WI38 (cell line): ENCODE results near the gene MCAM.
A peak's percentile ranks its signal among the peaks of the same experiment; 100 is the strongest.

Experiments
- H3K4me3 ChIP-seq: 2 replicates; pipeline ENCODE4 v1.5.1; 2011; ENCODE audit warnings: low read depth, mild to moderate bottlenecking, control low read depth, low read length
- TF ChIP-seq, protein P1 (sequence below): IDR thresholded peaks from 2 replicates; pipeline ENCODE4 v1.5.1; 2012; ENCODE audit warnings: low read depth, mild to moderate bottlenecking, control low read depth, low read length

Gene MCAM, protein sequence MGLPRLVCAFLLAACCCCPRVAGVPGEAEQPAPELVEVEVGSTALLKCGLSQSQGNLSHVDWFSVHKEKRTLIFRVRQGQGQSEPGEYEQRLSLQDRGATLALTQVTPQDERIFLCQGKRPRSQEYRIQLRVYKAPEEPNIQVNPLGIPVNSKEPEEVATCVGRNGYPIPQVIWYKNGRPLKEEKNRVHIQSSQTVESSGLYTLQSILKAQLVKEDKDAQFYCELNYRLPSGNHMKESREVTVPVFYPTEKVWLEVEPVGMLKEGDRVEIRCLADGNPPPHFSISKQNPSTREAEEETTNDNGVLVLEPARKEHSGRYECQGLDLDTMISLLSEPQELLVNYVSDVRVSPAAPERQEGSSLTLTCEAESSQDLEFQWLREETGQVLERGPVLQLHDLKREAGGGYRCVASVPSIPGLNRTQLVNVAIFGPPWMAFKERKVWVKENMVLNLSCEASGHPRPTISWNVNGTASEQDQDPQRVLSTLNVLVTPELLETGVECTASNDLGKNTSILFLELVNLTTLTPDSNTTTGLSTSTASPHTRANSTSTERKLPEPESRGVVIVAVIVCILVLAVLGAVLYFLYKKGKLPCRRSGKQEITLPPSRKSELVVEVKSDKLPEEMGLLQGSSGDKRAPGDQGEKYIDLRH

DNA sequence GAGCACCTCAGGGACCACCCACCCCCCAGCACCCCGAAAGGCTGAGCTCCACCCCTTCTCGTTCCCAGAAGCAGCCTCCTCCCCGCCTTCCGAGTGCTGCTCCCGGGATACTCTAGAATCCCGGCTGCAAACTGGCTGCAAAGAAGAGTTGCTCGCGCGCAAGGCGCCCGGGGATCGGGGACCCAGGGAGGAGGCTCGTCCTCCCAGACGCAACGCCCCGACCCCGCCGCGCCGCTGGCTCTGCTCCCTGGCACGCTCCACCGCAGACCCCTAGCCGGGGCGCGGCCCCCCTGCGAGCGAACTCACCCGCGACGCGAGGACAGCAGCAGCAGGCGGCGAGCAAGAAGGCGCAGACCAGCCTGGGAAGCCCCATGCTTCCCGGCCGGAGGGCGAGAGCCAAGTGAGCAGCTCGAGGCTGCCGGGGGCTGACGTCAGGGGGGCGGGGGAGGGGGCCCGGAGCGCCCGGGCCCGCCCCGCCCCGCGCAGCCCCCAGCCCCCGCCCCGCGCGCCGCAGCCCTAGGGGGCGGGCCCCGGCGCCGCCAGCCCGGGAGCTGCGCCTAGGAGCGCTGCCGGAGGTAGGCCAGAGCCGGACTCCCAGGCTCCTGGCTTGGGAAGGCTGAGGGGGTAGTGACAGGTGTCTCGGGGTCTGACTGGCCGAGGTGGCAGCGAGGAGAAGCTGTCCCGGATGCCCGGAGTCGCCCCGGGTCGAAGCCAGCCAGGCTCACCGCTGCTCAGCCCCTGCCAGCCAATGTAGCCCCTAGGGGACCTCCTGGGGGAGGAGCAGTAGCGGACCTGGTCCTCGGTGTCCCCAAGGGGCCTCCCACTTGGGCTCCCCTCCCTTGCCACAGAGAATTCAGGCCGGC, at the start of gene MCAM:
MCAM (minus strand) TSS at position 402 of the 863 bp plus-strand sequence; CDS start at position 373, 29 bp downstream.
- TF ChIP-seq, protein P1, sequence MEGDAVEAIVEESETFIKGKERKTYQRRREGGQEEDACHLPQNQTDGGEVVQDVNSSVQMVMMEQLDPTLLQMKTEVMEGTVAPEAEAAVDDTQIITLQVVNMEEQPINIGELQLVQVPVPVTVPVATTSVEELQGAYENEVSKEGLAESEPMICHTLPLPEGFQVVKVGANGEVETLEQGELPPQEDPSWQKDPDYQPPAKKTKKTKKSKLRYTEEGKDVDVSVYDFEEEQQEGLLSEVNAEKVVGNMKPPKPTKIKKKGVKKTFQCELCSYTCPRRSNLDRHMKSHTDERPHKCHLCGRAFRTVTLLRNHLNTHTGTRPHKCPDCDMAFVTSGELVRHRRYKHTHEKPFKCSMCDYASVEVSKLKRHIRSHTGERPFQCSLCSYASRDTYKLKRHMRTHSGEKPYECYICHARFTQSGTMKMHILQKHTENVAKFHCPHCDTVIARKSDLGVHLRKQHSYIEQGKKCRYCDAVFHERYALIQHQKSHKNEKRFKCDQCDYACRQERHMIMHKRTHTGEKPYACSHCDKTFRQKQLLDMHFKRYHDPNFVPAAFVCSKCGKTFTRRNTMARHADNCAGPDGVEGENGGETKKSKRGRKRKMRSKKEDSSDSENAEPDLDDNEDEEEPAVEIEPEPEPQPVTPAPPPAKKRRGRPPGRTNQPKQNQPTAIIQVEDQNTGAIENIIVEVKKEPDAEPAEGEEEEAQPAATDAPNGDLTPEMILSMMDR, result no peak
- H3K4me3 ChIP-seq, result peak within 1 kb of the TSS; percentile 76

DNA sequence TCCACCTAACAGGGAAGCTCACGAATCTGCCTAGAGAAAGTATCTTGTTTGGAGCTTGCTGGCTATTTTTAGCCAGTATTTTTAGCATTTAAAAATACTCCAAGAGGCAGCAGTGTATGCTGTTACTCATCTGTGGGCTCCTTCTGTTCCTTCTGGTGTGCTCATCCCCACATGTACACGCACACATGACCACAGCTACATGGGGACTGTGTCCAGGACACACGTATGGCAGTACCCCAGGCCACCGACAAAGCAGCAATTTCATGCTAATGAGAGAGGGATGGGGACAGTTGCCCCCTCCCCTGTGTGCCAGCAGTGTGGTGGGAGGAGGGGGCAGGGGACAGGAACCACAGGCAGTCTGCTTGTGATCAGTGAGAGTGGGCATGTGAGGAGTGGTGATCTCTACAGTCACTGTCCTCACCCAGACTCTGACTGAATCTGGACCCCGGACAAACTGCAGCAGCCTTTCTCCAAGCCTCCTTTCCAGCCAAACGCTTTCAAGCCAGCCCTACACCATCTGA, 48.2 kb upstream of the MCAM start:
- TF ChIP-seq, protein P1, result no peak
- H3K4me3 ChIP-seq, result no peak overlapping the region

DNA sequence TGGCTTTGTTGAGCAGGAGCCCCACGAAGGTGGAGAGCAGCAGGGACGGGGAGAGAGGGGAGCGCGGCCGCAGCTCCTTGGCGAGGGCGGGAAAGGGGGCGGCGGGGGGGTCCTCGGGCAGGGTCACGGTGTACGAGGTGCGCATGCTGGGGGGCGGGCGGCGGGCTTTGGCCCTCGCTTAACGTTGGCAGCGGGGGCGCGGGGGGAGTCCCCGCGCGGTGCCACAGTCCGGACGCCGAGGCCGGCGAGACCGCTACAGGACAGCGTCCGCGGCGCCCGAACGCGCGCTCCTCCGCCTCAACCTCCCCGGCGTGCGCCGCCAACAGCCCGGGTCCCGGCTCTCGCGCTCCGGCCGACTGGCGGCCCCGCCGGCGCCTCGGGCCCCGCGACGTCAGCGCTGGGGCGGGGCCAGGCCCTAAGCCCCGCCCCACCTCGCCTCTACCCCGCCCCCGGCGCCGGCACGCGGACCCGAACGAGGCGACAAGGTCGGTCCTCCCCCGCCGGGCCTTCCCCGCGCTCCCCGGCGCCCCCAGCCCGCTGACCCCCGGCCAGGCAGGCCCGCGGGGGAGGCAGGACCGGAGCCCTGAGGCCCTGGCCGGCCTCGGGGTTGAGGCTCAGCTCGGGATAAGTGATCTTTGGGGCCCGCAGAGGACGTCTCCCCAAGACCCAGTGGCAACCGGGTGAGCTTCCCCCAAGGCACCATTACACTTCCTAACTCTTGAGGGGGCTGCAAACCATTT, 47.1 kb upstream of the MCAM start:
- TF ChIP-seq, protein P1, result no peak
- H3K4me3 ChIP-seq, result peak overlapping the region; percentile 34; the same call in 1 of the 2 replicates

DNA sequence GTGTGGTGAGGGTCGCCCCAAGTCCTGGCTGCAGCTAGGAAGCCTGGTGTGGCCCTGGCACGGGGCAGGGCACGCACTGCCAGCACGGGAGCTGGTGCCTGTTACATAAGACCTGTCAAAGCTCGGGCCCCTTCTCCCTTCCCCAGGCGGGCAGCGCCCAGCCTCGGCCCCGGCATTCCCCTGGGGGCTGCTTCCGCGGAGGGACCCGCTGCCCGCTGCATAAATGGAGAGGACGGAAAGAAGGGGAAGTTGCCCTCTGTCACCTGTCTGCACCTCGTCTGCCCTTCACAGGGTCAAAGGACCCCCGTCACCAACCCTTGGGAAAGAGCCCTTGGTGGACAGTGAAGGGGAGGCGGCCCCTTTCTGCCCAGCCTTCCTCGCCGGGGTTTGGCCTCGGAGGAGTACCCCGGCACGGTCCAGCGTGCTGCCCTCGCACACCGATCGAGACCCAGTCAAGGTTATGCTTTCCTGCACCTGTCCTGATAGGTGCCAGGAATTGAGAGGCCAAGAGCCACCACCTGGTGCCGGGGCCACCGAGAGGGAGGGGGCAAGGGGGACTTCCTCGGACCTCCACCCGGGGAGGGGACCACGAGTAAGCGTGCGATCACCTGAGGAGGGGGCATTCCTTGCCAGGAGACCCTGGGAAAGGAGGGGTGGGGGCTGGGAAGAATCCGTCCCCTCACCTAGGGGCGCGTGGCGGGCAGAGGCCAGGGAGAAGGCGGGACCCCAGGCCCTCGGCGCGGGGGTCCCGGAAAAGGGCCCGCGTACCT, 46.3 kb upstream of the MCAM start:
- no peak overlapping the region for H3K4me3 ChIP-seq
- TF ChIP-seq, protein P1, result no peak

DNA sequence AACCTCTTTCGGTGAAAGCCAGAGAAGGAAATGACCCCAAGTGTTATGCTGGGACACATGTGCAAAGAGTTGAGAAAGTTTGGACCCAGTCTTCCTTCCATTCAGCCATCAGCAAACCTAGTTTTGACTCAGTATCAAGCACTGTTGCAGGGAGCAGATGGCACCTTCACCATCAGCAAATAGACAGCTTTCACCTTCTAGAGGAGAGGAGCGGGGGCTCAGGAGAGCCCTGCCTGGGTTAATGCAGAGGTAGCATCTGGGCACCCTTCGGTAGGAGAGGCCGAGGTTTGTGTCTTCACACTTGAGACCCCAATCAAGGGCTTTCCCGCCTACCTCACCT, 45.8 kb upstream of the MCAM start:
- TF ChIP-seq, protein P1, result no peak
- H3K4me3 ChIP-seq, result no peak overlapping the region
